ENCODE measurements around the gene ITPR1. TPM values are rescaled to one million over a fixed set of nuclear protein-coding genes. Genes with fewer than 3 reads are reported as not detected.

The ITPR1 gene
- total and polyA plus RNA-seq, 11 donors, result 8.9 to 55.8 (median 19.9) TPM

- Histone ChIP-seq H3K27ac (peak overlapping the region in 1 of 12 donors; percentile 21), H3K4me1 (peaks cover 0 to 12% (median 8%) of the 10 kb centered on the region in 12 donors), H3K27me3 (no peaks in the 10 kb centered on the region), H3K4me3 (no peak overlapping the region), H3K9me3 (peaks cover 0 to 22% (median 5%) of the 10 kb centered on the region in 12 donors), H3K36me3 (peaks cover 0 to 78% (median 50%) of the 10 kb centered on the region in 9 donors)
- no peak for DNase-seq
- no peak for TF ChIP-seq POLR2A (IDR thresholded peaks at IDR 0.05)
- TF ChIP-seq CTCF (IDR thresholded peaks at IDR 0.05), result no peak
- WGBS, 4 donors, result 90 to 98% (median 98%) methylated on average over 7 of the region's 7 CpGs
- no peak for ATAC-seq
- intact Hi-C loops (cut with DNase I), result no loop called here
These were observed 302.8 kb downstream of the ITPR1 start for GRCh38 chr3:4795905-4796304.

- no peak for TF ChIP-seq CTCF (IDR thresholded peaks at IDR 0.05)
- TF ChIP-seq POLR2A (IDR thresholded peaks at IDR 0.05), result no peak
- DNase-seq (no peak), ATAC-seq (no peak)
- Histone ChIP-seq H3K27ac (no peak overlapping the region), H3K4me1 (peaks cover 0 to 12% (median 8%) of the 10 kb centered on the region in 12 donors), H3K36me3 (peaks cover 0 to 78% (median 50%) of the 10 kb centered on the region in 9 donors), H3K9me3 (peaks cover 0 to 22% (median 5%) of the 10 kb centered on the region in 12 donors), H3K4me3 (no peak overlapping the region), H3K27me3 (no peaks in the 10 kb centered on the region)
- intact Hi-C loops (cut with DNase I), result no loop called here
- 96 to 100% (median 98%) methylated on average over 4 of the region's 4 CpGs for WGBS, 4 donors
These were observed 304.1 kb downstream of the ITPR1 start for GRCh38 chr3:4797201-4797705.

GRCh38 chr3:4799266-4800256, 306.4 kb downstream of the ITPR1 start:
- no peak for TF ChIP-seq CTCF (IDR thresholded peaks at IDR 0.05)
- TF ChIP-seq POLR2A (IDR thresholded peaks at IDR 0.05), result no peak
- 68 to 70% (median 68%) methylated on average over 14 of the region's 14 CpGs for WGBS, 4 donors
- Histone ChIP-seq H3K27me3 (no peaks in the 10 kb centered on the region), H3K36me3 (peaks cover 0 to 81% (median 59%) of the 10 kb centered on the region in 9 donors), H3K9me3 (peaks cover 0 to 22% (median 5%) of the 10 kb centered on the region in 12 donors), H3K27ac (peak overlapping the region in 1 of 12 donors; percentile 35), H3K4me3 (no peak overlapping the region), H3K4me1 (peaks cover 0 to 16% (median 8%) of the 10 kb centered on the region in 12 donors)
- DNase-seq (no peak), ATAC-seq (peak in 3 of 4 donors; percentile 29 to 51 (median 40))
- intact Hi-C loops (cut with DNase I), result no loop called here

GRCh38 chr3:4800595-4800994, 307.4 kb downstream of the ITPR1 start:
- Histone ChIP-seq H3K27me3 (no peaks in the 10 kb centered on the region), H3K4me3 (no peak overlapping the region), H3K9me3 (peaks cover 0 to 22% (median 5%) of the 10 kb centered on the region in 12 donors), H3K27ac (no peak overlapping the region), H3K36me3 (peaks cover 0 to 82% (median 57%) of the 10 kb centered on the region in 9 donors), H3K4me1 (peaks cover 0 to 25% (median 8%) of the 10 kb centered on the region in 12 donors)
- ATAC-seq (no peak), DNase-seq (no peak)
- 75 to 83% (median 79%) methylated on average over 4 of the region's 4 CpGs for WGBS, 4 donors
- intact Hi-C loops (cut with DNase I), result no loop called here
- TF ChIP-seq CTCF (IDR thresholded peaks at IDR 0.05), result no peak
- TF ChIP-seq POLR2A (IDR thresholded peaks at IDR 0.05), result no peak

All from heart left ventricle (tissue), 16 donors.